Uterus (tissue), 4 donors: ENCODE data around the gene SEC11A. TPM values are rescaled to one million over a fixed set of nuclear protein-coding genes. Genes with fewer than 3 reads are reported as not detected.
"Not testable (repeated sequence)": the region's sequence is repeated elsewhere in the genome, so short reads cannot be mapped to it uniquely, and the experiment has no call there.

Experiments used
- DNase-seq, 2 donors: peaks; one replicate each; pipeline ENCODE4 v3.0.0-alpha.2; 2019 to 2020
- H3K27ac ChIP-seq, 2 donors: fragments of 200-600 bp; sonication (generic); 1 replicate in 1 of 2; 2 replicates in 1 of 2; pipeline ENCODE4 v1.5.1; 2016 to 2018
- H3K27me3 ChIP-seq, 2 donors: fragments of 200-600 bp; sonication (generic); one replicate each; pipeline ENCODE4 v1.5.1; 2018 to 2019; ENCODE audit warnings: control low read depth in 1 of 2
- H3K36me3 ChIP-seq, 2 donors: fragments of 200-600 bp; sonication (generic); one replicate each; pipeline ENCODE4 v1.5.1; 2019; ENCODE audit warnings: control low read depth in 1 of 2
- H3K4me1 ChIP-seq, 2 donors: fragments of 200-600 bp; sonication (generic); one replicate each; pipeline ENCODE4 v1.5.1; 2018 to 2019; ENCODE audit warnings: control low read depth in 1 of 2
- H3K4me3 ChIP-seq, 2 donors: fragments of 200-600 bp; sonication (generic); 1 replicate in 1 of 2; 2 replicates in 1 of 2; pipeline ENCODE4 v1.5.1; 2018 to 2019; ENCODE audit warnings: mild to moderate bottlenecking in 1 of 2
- H3K9me3 ChIP-seq, 2 donors: fragments of 200-600 bp; sonication (generic); one replicate each; pipeline ENCODE4 v1.5.1; 2019; ENCODE audit warnings: control low read depth in 1 of 2
- CTCF ChIP-seq, 4 experiments: fragments of 200-600 bp in 2 of 4; fragments of 450-650 bp in 2 of 4; sonication (generic) in 2 of 4; IDR thresholded peaks; one replicate each; pipeline ENCODE4 v1.5.1; 2016 to 2019; ENCODE audit warnings: antibody characterized with exemption in 4 of 4, mild to moderate bottlenecking in 2 of 4, moderate library complexity in 1 of 4
- POLR2A ChIP-seq, 2 donors: fragments of 450-650 bp; IDR thresholded peaks; one replicate each; pipeline ENCODE4 v1.6.1; 2016; ENCODE audit warnings: antibody characterized with exemption in 2 of 2, mild to moderate bottlenecking in 1 of 2, moderate library complexity in 1 of 2
- intact Hi-C: fragments of 100-400 bp; cut with DNase I; formaldehyde crosslinking; loops from one replicate; pipeline ENCODE4 v1.15.1; 2023; ENCODE audit warnings: low total_unique reads
- total RNA-seq, 4 donors: library from RNA; depleted of rRNA in 3 of 4; stranded (reverse); fragments of >200 nt in 3 of 4; gene quantifications; one replicate each; pipeline versions ENCODE4 v1.1.0 to v1.2.4, GENCODE V29; 2014 to 2023
- donor health status: DM: yes; HTN: yes; CAD: no.

Gene SEC11A
- total RNA-seq, 4 donors from 2014 or later: 117 to 261 (median 204) TPM

- Histone ChIP-seq H3K4me1 (no peaks in the 10 kb centered on the region), H3K27ac (no peak overlapping the region), H3K9me3 (no peaks in the 10 kb centered on the region), H3K27me3 (no peaks in the 10 kb centered on the region), H3K36me3 (no peaks in the 10 kb centered on the region), H3K4me3 (no peak overlapping the region)
- no peak for TF ChIP-seq POLR2A (IDR thresholded peaks at IDR 0.05)
- TF ChIP-seq CTCF (IDR thresholded peaks at IDR 0.05): no peak
- intact Hi-C loops: no loop called here
- DNase-seq: no peak
Observed at GRCh38 chr15:84761607-84762131, 45.7 kb upstream of the SEC11A start.

- TF ChIP-seq POLR2A (IDR thresholded peaks at IDR 0.05): no peak
- TF ChIP-seq CTCF (IDR thresholded peaks at IDR 0.05): no peak
- Histone ChIP-seq H3K27me3 (no peaks in the 10 kb centered on the region), H3K4me1 (no peaks in the 10 kb centered on the region), H3K4me3 (no peak overlapping the region), H3K36me3 (no peaks in the 10 kb centered on the region), H3K27ac (no peak overlapping the region), H3K9me3 (no peaks in the 10 kb centered on the region)
- intact Hi-C loops: no loop called here
- DNase-seq: no peak
Observed at GRCh38 chr15:84760219-84760618, 44.3 kb upstream of the SEC11A start.

GRCh38 chr15:84759018-84759417 lies 43.1 kb upstream of the SEC11A start:
- intact Hi-C loops: no loop called here
- Histone ChIP-seq H3K36me3 (no peaks in the 10 kb centered on the region), H3K4me3 (no peak overlapping the region), H3K27me3 (no peaks in the 10 kb centered on the region), H3K9me3 (no peaks in the 10 kb centered on the region), H3K4me1 (no peaks in the 10 kb centered on the region), H3K27ac (no peak overlapping the region)
- no peak for DNase-seq
- no peak for TF ChIP-seq CTCF (IDR thresholded peaks at IDR 0.05)
- no peak for TF ChIP-seq POLR2A (IDR thresholded peaks at IDR 0.05)

GRCh38 chr15:84755736-84756527 lies 40.0 kb upstream of the SEC11A start:
- Histone ChIP-seq H3K4me1 (no peaks in the 10 kb centered on the region), H3K27me3 (no peaks in the 10 kb centered on the region), H3K4me3 (no peak overlapping the region), H3K9me3 (no peaks in the 10 kb centered on the region), H3K36me3 (no peaks in the 10 kb centered on the region), H3K27ac (no peak overlapping the region)
- no peak for DNase-seq
- intact Hi-C loops: no loop called here
- no peak for TF ChIP-seq POLR2A (IDR thresholded peaks at IDR 0.05)
- TF ChIP-seq CTCF (IDR thresholded peaks at IDR 0.05): no peak

GRCh38 chr15:84754889-84755288 lies 39.0 kb upstream of the SEC11A start:
- H3K4me3 ChIP-seq, intact Hi-C loops, H3K9me3 ChIP-seq, H3K27ac ChIP-seq, H3K27me3 ChIP-seq, H3K4me1 ChIP-seq, DNase-seq, H3K36me3 ChIP-seq: not testable (repeated sequence)
